HCT116 (cell line): ENCODE results near the gene DIS3L2. TPM values are rescaled to one million over a fixed set of nuclear protein-coding genes. Genes with fewer than 3 reads are reported as not detected.

Experiments
- ATAC-seq: fragments of 200-7000 bp; cut with Tn5 transposase; 2 replicates; pipeline ENCODE4 v1.9.1; 2020; ENCODE audit warnings: mild to moderate bottlenecking, moderate library complexity
- BruUV-seq: library from RNA; stranded (reverse); fragments of 400-500 nt; replicated peaks from 2 replicates; lab custom pipeline; 2021; lab: Mats Ljungman, UMichigan
- CTCF ChIA-PET: fragments of 300-600 bp; sonication (Branson Sonifier 250); formaldehyde crosslinking; loops from one replicate; lab custom pipeline; 2021; ENCODE audit warnings: antibody characterized with exemption; lab: Charles Lee
- POLR2A ChIA-PET: fragments of 300-600, 350-600 bp; sonication (Branson Sonifier 250); formaldehyde crosslinking; loops from one replicate; lab custom pipeline; 2021; ENCODE audit warnings: antibody characterized with exemption; lab: Charles Lee
- RAD21 ChIA-PET, 2 experiments: fragments of 300-600 bp; sonication (Branson Sonifier 250); formaldehyde crosslinking; loops; one replicate each; lab custom pipeline; 2023; ENCODE audit warnings: low total read pairs in 2 of 2; ENCODE audit not compliant: uncharacterized antibody in 2 of 2, unreplicated experiment in 2 of 2, low non-redundant PET in 1 of 2; lab: Charles Lee
- DNase-seq: peaks from one replicate; pipeline ENCODE4 v3.0.0-alpha.2; 2010; ENCODE audit warnings: low read depth, low spot score
- H2AFZ ChIP-seq: fragments of 200-600 bp; shearing (Covaris generic), sonication (generic); 2 replicates; pipeline ENCODE4 v1.6.1; 2017; ENCODE audit warnings: low read depth, mixed run types, mixed read lengths, antibody characterized with exemption, low read length; ENCODE audit not compliant: poor library complexity, severe bottlenecking
- H3K27ac ChIP-seq: 2 replicates; pipeline ENCODE4 v1.5.1; 2012; ENCODE audit warnings: low read depth, low read length
- H3K27me3 ChIP-seq: fragments of 200-600 bp; sonication (generic); 2 replicates; pipeline ENCODE4 v1.6.1; 2016; ENCODE audit warnings: mixed run types, low read length, mixed read lengths; ENCODE audit not compliant: insufficient read depth
- H3K36me3 ChIP-seq, 2 experiments: fragments of 200-500 bp in 1 of 2; fragments of 200-600 bp in 1 of 2; sonication (Bioruptor generic) in 1 of 2; sonication (generic) in 1 of 2; 2 replicates each; pipeline versions ENCODE4 v1.5.1 to v1.6.1; 2014 to 2016; ENCODE audit warnings: low read length in 2 of 2, inconsistent platforms in 1 of 2, mixed read lengths in 1 of 2, mixed run types in 1 of 2; ENCODE audit not compliant: insufficient read depth in 2 of 2, control insufficient read depth in 1 of 2
- H3K4me1 ChIP-seq, 2 experiments: fragments of 200-600 bp in 1 of 2; sonication (generic) in 1 of 2; 2 replicates each; pipeline versions ENCODE4 v1.5.1 to v1.6.1; 2012 to 2017; ENCODE audit warnings: low read length in 2 of 2, inconsistent platforms in 1 of 2, mild to moderate bottlenecking in 1 of 2, mixed read lengths in 1 of 2, mixed run types in 1 of 2, moderate library complexity in 1 of 2; ENCODE audit not compliant: insufficient read depth in 2 of 2, control insufficient read depth in 1 of 2
- H3K4me2 ChIP-seq: fragments of 200-600 bp; sonication (generic); 2 replicates; pipeline ENCODE4 v1.6.1; 2017; ENCODE audit warnings: mixed run types, low read length, mixed read lengths
- H3K4me3 ChIP-seq, 2 experiments: fragments of 200-600 bp in 1 of 2; sonication (generic) in 1 of 2; replicated peaks in 1 of 2; 2 replicates each; pipeline ENCODE4 v1.5.1; 2011 to 2016; ENCODE audit warnings: low read length in 2 of 2, control low read depth in 1 of 2, low read depth in 1 of 2, mild to moderate bottlenecking in 1 of 2, mixed read lengths in 1 of 2, mixed run types in 1 of 2
- H3K79me2 ChIP-seq: fragments of 200-600 bp; sonication (generic); 2 replicates; pipeline ENCODE4 v1.6.1; 2017; ENCODE audit warnings: mild to moderate bottlenecking, mixed run types, low read length, moderate library complexity, mixed read lengths; ENCODE audit not compliant: insufficient read depth
- H3K9ac ChIP-seq: fragments of 200-600 bp; sonication (generic); 2 replicates; pipeline ENCODE4 v1.6.1; 2016; ENCODE audit warnings: low read length, mixed read lengths
- H3K9me2 ChIP-seq: fragments of 200-600 bp; sonication (generic), shearing (Covaris generic); 2 replicates; pipeline ENCODE4 v1.6.1; 2017; ENCODE audit warnings: mixed run types, mild to moderate bottlenecking, moderate library complexity; ENCODE audit not compliant: insufficient read depth
- H3K9me3 ChIP-seq, 2 experiments: fragments of 200-500 bp in 1 of 2; fragments of 200-600 bp in 1 of 2; sonication (Bioruptor generic) in 1 of 2; sonication (generic) in 1 of 2; 2 replicates each; pipeline ENCODE4 v1.6.1; 2014 to 2017; ENCODE audit warnings: low read length in 2 of 2, mixed read lengths in 2 of 2, inconsistent platforms in 1 of 2, low read depth in 1 of 2, mild to moderate bottlenecking in 1 of 2, mixed run types in 1 of 2, moderate library complexity in 1 of 2; ENCODE audit not compliant: control insufficient read depth in 1 of 2, insufficient read depth in 1 of 2
- H4K20me1 ChIP-seq: fragments of 200-600 bp; sonication (generic), shearing (Covaris generic); 2 replicates; pipeline ENCODE4 v1.6.1; 2017; ENCODE audit warnings: mixed run types, mild to moderate bottlenecking, moderate library complexity; ENCODE audit not compliant: insufficient read depth
- EGR1 ChIP-seq: IDR thresholded peaks from 2 replicates; pipeline ENCODE4 v1.6.1; 2012; ENCODE audit warnings: low read depth
- EZH2 ChIP-seq: fragments of 200-600 bp; sonication (generic); IDR thresholded peaks from 2 replicates; pipeline ENCODE4 v1.6.1; 2017; ENCODE audit warnings: antibody characterized with exemption, mixed run types
- REST ChIP-seq: IDR thresholded peaks from 2 replicates; pipeline ENCODE4 v1.6.1; 2012; ENCODE audit warnings: low read depth
- SIN3A ChIP-seq: IDR thresholded peaks from 2 replicates; pipeline ENCODE4 v1.6.1; 2012; ENCODE audit warnings: low read depth
- SP1 ChIP-seq: IDR thresholded peaks from 2 replicates; pipeline ENCODE4 v1.6.1; 2012; ENCODE audit warnings: low read depth
- ZBTB33 ChIP-seq: IDR thresholded peaks from 2 replicates; pipeline ENCODE4 v1.6.1; 2011; ENCODE audit warnings: mild to moderate bottlenecking, low read length, moderate library complexity; ENCODE audit not compliant: insufficient replicate concordance; ENCODE audit errors: extremely low read depth
- intact Hi-C: fragments of 100-400 bp; cut with micrococcal nuclease; formaldehyde crosslinking; loops from 2 replicates; pipeline ENCODE4 v1.10.0; 2022
- total RNA-seq: library from RNA; stranded (reverse); gene quantifications from one replicate; pipeline ENCODE4 v1.2.1, GENCODE V29; 2021; ENCODE audit not compliant: unreplicated experiment

Gene DIS3L2
- total RNA-seq, 1 experiment from 2014 or later: 42.5 TPM

- no peaks in the 10 kb centered on the region for H3K36me3 ChIP-seq
- DNase-seq: no peak
- CTCF ChIA-PET: interaction anchor here (2.9 kb wide), 1 partner anchor 11 kb away, joined by 13 read pairs; no protein-coding TSS in a partner anchor
- TF ChIP-seq SP1 (no peak), REST (no peak), EGR1 (no peak), EZH2 (no peak), ZBTB33 (no peak), SIN3A (no peak)
- TF ChIP-seq, all 23 proteins: peak for 0
- no peak for ATAC-seq
- no peaks in the 10 kb centered on the region for H3K4me1 ChIP-seq
- BruUV-seq: no TSS peak
- H3K27ac ChIP-seq: no peak overlapping the region
- no peak overlapping the region for H3K4me3 ChIP-seq
- H3K9ac ChIP-seq: no peak overlapping the region
- H3K9me3 ChIP-seq: no peaks in the 10 kb centered on the region
- H3K27me3 ChIP-seq: no peaks in the 10 kb centered on the region
- ChIA-PET RAD21 (no interaction called here), POLR2A (no interaction called here)
- H4K20me1 ChIP-seq: no peaks in the 10 kb centered on the region
- H3K79me2 ChIP-seq: no peaks in the 10 kb centered on the region
- H3K9me2 ChIP-seq: no peaks in the 10 kb centered on the region
- no peak overlapping the region for H2AFZ ChIP-seq
- H3K4me2 ChIP-seq: no peak overlapping the region
- intact Hi-C loops: no loop called here
These were observed 320.5 kb downstream of the DIS3L2 start for GRCh38 chr2:232281858-232282507.
